HG02571 (cell line): Measurements from ENCODE around the gene PSMD1.
"Not testable (repeated sequence)": the region's sequence is repeated elsewhere in the genome, so short reads cannot be mapped to it uniquely, and the experiment has no call there.

Source experiments
- ATAC-seq: cut with Tn5 transposase; IDR thresholded peaks from one replicate; pipeline ENCODE4 v1.9.1; 2021; ENCODE audit warnings: mild to moderate bottlenecking, moderate library complexity; ENCODE audit not compliant: unreplicated experiment

The PSMD1 gene

DNA sequence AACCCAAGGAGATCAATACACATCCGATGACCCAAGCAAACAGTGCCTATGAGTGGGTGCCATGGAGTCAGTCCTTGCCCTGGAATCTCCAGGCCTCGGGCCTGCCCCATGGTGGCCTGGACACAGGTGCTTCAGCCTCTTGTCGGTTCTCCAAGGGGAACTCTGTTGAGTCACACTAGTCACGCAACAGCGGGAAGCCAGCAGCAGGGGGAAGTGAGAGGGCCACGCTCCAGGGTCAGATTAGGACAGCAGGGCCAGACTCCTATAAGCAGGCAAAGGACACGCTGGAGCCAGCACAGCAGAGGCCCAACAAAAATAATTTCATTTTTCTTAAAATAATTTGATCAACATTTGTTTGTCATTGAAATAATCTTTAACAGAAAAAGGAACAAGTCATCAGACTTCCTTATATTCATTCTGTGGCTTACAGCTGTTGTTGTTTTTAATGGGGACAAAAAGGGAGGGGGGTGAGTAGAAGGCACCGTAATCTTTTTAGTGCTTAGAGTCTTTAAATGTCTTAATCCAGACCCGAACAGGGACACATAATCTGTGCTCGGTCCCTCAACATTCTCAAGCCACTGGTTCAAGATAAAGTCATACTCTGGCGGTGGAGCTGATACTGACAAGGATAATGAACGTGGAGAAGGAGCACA, 125.3 kb downstream of the PSMD1 start:
- no peak for ATAC-seq

DNA sequence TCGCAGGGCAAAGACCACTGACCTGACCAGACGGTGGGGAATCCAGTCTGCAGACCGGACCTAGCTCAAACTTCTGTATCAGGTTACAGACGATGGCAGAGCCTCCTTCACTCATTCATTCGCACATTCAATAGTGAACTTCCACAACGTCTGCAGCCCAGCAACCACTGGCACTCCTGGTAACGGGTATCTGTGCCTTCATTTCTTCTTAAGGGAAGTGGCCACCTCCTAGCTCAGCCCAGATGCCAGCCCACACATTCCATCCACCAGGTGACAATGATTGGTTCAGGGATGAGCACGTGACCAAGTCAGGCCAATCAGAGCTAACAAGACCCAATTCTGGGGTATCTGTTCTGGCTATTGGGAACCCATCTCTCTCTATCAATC, 125.8 kb downstream of the PSMD1 start:
- ATAC-seq: no peak

DNA sequence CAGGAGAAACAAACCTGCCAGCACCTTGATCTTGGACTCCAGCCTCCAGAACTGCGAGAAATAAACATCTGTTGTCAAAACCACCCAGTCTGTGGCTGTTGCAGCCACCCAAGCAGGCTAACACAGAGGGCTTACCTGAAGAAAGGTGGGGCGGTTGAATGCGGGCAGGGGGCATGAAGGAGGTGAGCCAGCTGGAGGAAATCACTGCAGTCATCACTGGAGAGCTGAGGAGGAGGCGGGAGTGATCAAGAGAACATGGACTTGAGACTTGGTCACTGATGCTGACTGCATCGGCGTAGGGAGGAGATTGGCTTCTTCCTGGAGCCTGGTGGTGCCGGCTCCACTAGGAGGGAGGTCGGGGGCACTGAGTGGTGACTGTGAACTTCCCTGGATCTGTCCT, 127.2 kb downstream of the PSMD1 start:
- ATAC-seq: no peak

DNA sequence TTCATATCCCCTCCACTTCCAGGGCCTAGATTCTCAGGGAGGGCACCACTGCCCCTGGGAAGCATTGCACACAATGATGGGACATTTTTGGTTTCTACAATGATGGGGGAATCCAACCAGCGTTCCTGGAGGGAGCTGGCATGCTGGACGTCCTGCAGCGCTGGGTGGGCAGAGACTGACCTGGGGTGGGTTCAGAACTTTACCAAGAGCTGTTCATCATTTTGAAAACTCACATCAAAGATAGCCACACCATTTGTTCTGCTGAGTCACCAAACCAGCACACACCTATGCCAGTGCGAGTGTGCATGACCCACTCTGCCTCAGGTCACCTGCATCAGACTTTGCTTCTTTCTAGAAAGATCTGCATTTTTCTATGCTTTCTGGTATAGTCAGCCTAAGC, 127.7 kb downstream of the PSMD1 start:
- ATAC-seq: no peak

- ATAC-seq: no peak
These were observed 128.5 kb downstream of the PSMD1 start for GRCh38 chr2:231185050-231185725.

GRCh38 chr2:231185886-231186285, 129.2 kb downstream of the PSMD1 start:
- no peak for ATAC-seq

GRCh38 chr2:231186325-231186724, 129.7 kb downstream of the PSMD1 start:
- no peak for ATAC-seq

- no peak for ATAC-seq
These were observed 131.3 kb downstream of the PSMD1 start for GRCh38 chr2:231187736-231188505.

- ATAC-seq: no peak
These were observed 132.0 kb downstream of the PSMD1 start for GRCh38 chr2:231188506-231189170.

DNA sequence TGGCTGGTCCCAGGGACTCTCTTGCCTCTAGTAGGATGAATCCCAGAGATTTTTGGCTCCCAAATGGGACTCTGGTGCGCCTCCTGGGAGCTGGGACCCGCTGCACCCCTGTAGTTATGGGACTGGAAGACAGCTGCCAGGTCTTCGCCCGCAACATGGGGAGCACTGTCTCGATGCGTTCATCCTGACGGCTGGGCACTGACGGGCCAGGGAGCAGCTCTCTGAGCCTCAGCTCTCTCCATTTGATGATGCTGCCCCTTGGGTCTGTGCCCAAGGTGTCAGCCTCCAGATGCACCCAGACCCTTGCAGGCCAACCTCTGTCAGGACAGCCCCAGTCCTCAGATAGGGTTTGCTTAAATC, 132.5 kb downstream of the PSMD1 start:
- ATAC-seq: no peak

GRCh38 chr2:231189571-231190495, 133.2 kb downstream of the PSMD1 start:
- no peak for ATAC-seq

GRCh38 chr2:231190531-231191197, 134.0 kb downstream of the PSMD1 start:
- ATAC-seq: no peak

DNA sequence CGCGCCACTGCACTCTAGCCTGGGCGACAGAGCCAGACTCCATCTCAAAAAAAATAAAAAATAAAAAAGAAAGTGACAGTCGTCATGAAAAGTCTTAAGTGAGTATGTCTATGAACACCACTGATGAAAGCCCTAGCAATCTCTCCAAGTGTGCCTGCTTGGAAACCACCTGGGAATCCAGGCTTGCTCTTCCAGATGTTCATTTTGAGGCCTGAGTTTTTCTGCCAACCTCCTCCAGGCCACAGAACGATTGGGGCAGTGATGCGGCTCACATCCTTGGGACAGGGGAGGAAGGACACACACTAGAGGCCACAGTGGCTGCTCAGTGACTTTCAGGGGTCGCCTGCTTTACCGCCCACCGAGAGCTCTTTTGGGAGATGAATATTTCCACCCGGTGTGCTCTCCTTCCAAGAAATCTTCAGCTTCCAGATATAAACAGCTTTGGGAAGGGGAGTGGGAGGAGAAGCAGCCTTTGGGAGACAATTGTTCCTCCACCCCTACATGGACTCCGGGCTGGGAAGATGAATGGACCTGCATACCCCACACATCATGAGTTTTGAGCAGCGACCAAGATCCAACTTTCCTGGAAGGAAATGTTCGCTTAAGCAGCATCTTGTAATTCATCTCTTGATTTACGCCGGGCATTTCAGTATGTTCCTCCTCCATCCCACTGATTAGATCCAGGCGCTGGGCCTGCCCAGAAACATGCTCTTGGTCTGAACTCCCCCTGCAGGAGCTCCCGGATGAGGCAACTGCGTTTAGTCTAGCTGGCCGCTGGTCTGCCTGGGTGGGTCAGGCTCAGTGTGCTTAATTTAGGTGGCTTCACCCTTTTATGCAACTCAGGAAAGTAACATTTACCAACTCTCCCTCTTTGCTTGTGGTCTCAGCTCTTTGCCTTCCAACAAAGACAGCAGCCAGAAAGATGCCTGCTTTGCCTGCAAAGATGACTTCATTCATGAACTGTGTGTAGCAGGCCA, 135.5 kb downstream of the PSMD1 start:
- no peak for ATAC-seq

DNA sequence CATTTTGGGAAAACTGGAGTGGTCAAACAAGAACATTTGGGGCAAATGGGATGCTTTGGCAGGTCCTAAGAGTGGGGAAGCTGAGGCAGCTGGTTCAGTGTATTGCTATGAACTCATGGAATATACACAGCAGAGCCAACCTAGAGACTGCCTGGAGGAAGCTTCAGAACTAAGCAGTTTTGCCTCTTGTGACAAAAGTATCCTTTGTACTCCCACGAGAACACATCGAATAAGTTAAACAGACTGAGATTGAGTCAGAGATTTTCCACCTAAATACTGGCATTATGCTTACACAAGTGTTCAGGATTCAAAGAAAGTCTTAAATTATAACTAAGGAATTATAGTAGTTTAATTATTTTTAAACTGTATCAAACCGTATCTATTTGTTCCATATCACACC, 136.5 kb downstream of the PSMD1 start:
- no peak for ATAC-seq

DNA sequence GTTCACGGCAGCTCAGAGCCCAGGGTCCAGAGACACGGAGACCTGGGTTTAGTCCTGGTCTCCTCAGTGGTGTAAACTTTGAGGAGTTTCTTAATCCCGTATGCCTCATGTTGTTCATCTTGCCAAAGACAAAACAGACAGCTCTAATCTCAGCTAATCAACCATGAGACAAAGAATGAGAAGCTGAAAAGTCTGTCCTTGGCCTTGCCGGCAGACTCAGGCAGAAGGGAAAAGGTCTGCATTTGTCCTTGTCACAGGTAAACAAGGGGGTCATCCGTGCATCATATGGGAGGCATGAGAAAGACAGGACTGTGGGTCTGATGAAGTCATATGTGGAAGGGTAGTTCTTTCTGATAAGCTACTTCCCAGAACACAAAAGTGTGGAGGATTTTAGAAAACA, 139.9 kb downstream of the PSMD1 start:
- ATAC-seq: no peak

DNA sequence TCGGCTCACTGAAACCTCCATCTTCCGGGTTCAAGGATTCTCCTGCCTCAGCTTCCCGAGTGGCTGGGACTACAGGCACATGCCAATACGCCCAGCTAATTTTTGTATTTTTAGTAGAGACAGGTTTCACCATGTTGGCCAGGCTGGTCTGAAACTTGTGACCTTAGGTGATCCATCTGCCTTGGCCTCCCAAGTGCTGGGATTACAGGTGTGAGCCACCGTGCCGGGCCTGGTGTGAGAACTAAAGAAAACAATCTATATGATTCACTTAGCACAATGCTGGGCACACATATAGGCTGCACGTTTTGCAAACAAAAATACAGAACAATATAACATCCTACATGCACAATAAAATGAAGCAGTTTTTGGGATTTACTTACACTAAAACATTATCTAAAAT, 140.5 kb downstream of the PSMD1 start:
- not testable (repeated sequence) for ATAC-seq

DNA sequence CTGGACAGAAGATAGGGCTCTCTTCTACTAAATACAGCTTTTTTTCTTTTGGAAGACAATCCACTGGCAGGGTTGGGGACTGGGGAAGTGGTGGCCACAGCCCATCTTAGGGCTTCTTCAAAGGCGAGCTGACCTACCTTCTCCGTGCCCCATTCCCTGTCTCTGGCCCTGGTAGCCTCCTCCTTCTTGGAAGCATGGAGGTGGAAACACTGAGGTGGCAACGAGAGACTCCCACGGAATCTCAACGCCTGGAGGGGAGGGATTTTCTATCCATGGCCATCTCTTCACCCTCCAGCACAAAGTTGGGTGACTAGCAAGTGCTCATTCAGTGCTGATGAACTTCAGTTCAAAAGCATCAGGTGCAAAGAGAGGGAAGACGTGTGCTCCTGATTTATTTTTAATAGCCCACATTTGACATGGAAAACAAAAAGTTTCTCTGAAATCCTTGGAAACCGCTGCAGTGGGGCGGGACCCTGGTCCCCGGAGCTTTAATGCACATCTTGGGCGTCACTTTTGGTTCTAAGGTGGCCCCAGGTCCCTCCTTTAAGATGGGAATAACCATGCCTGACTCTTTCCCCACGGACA, 141.1 kb downstream of the PSMD1 start:
- ATAC-seq: no peak
